Mesendoderm (in vitro differentiated cells): ENCODE measurements around the gene RTRAF.

ENCODE experiments used
- DNase-seq: peaks from one replicate; pipeline ENCODE4 v3.0.0; 2013
- H2AK5ac ChIP-seq: 2 replicates; pipeline ENCODE4 v1.6.1; 2013; ENCODE audit warnings: low read length, inconsistent platforms
- H2BK120ac ChIP-seq: 2 replicates; pipeline ENCODE4 v1.6.1; 2013; ENCODE audit warnings: low read depth, mild to moderate bottlenecking, low read length, moderate library complexity, mixed read lengths
- H2BK15ac ChIP-seq: replicated peaks from 2 replicates; pipeline ENCODE4 v1.6.1; 2013; ENCODE audit warnings: low read depth, mild to moderate bottlenecking, moderate library complexity
- H2BK5ac ChIP-seq: 2 replicates; pipeline ENCODE4 v1.6.1; 2013; ENCODE audit warnings: low read length, inconsistent platforms
- H3K18ac ChIP-seq: 2 replicates; pipeline ENCODE4 v1.6.1; 2013; ENCODE audit warnings: mild to moderate bottlenecking, low read length, mixed read lengths
- H3K23ac ChIP-seq: one replicate; pipeline ENCODE4 v1.6.1; 2013; ENCODE audit warnings: low read length
- H3K27ac ChIP-seq: 2 replicates; pipeline ENCODE4 v1.5.1; 2013; ENCODE audit warnings: low read depth, mild to moderate bottlenecking, inconsistent platforms, low read length, moderate library complexity
- H3K27me3 ChIP-seq: 2 replicates; pipeline ENCODE4 v1.6.1; 2013; ENCODE audit warnings: low read length, control low read depth, mild to moderate bottlenecking, inconsistent platforms; ENCODE audit not compliant: insufficient read depth, poor library complexity
- H3K36me3 ChIP-seq: 2 replicates; pipeline ENCODE4 v1.6.1; 2013; ENCODE audit warnings: low read length, inconsistent platforms; ENCODE audit not compliant: control insufficient read depth, insufficient read depth
- H3K4ac ChIP-seq: one replicate; pipeline ENCODE4 v1.6.1; 2013; ENCODE audit warnings: low read depth, mild to moderate bottlenecking, low read length, moderate library complexity
- H3K4me1 ChIP-seq: 2 replicates; pipeline ENCODE4 v1.6.1; 2013; ENCODE audit warnings: low read depth, low read length, inconsistent platforms; ENCODE audit not compliant: control insufficient read depth
- H3K4me2 ChIP-seq: 2 replicates; pipeline ENCODE4 v1.6.1; 2013; ENCODE audit warnings: low read length
- H3K4me3 ChIP-seq: 2 replicates; pipeline ENCODE4 v1.5.1; 2013; ENCODE audit warnings: mild to moderate bottlenecking, low read length
- H3K56ac ChIP-seq: one replicate; pipeline ENCODE4 v1.6.1; 2013; ENCODE audit warnings: low read length
- H3K79me1 ChIP-seq: 2 replicates; pipeline ENCODE4 v1.6.1; 2013; ENCODE audit warnings: low read length, inconsistent platforms
- H3K79me2 ChIP-seq: 2 replicates; pipeline ENCODE4 v1.6.1; 2013; ENCODE audit warnings: mild to moderate bottlenecking, low read length; ENCODE audit not compliant: control insufficient read depth, insufficient read depth
- H3K9ac ChIP-seq: 2 replicates; pipeline ENCODE4 v1.6.1; 2013; ENCODE audit warnings: low read length, inconsistent platforms
- H4K5ac ChIP-seq: one replicate; pipeline ENCODE4 v1.6.1; 2013; ENCODE audit warnings: low read length
- H4K8ac ChIP-seq: one replicate; pipeline ENCODE4 v1.6.1; 2013; ENCODE audit warnings: low read depth, mild to moderate bottlenecking, control low read depth, low read length, moderate library complexity
- WGBS: extraction: QIAGEN DNeasy Blood & Tissue Kit; methylation state at CpG from one replicate; pipeline ENCODE4 v1.1.7; 2013; ENCODE audit warnings: low lambda C conversion rate, missing lambda C conversion rate; ENCODE audit not compliant: insufficient coverage; ENCODE audit errors: extremely low coverage; 5-methylcytosine and 5-hydroxymethylcytosine counted together

The RTRAF gene

GRCh38 chr14:52052288-52052943, 63.1 kb downstream of the RTRAF start:
- H3K27me3 ChIP-seq = no peaks in the 10 kb centered on the region
- no peak overlapping the region for H2BK120ac ChIP-seq
- H3K79me2 ChIP-seq = no peaks in the 10 kb centered on the region
- no peak overlapping the region for H3K23ac ChIP-seq
- no CpG with 5 or more reads among the region's 7 CpGs for WGBS
- no peaks in the 10 kb centered on the region for H3K36me3 ChIP-seq
- no peak overlapping the region for H3K4me3 ChIP-seq
- no peak overlapping the region for H2BK5ac ChIP-seq
- no peak overlapping the region for H3K18ac ChIP-seq
- H4K5ac ChIP-seq = no peak overlapping the region
- no peak overlapping the region for H2BK15ac ChIP-seq
- no peaks in the 10 kb centered on the region for H3K79me1 ChIP-seq
- H3K27ac ChIP-seq = no peak overlapping the region
- DNase-seq = no peak
- H3K4me1 ChIP-seq = no peaks in the 10 kb centered on the region
- H2AK5ac ChIP-seq = no peak overlapping the region
- H3K9ac ChIP-seq = no peak overlapping the region
- H3K4me2 ChIP-seq = no peak overlapping the region
- no peak overlapping the region for H3K4ac ChIP-seq
- no peak overlapping the region for H4K8ac ChIP-seq
- no peak overlapping the region for H3K56ac ChIP-seq

GRCh38 chr14:52053044-52053443, 63.7 kb downstream of the RTRAF start:
- Histone ChIP-seq H3K27me3 (no peaks in the 10 kb centered on the region), H3K27ac (no peak overlapping the region), H3K79me1 (no peaks in the 10 kb centered on the region), H3K56ac (no peak overlapping the region), H2BK15ac (no peak overlapping the region), H3K4me3 (no peak overlapping the region), H3K79me2 (no peaks in the 10 kb centered on the region), H3K36me3 (no peaks in the 10 kb centered on the region), H4K5ac (no peak overlapping the region), H3K4me1 (no peaks in the 10 kb centered on the region), H2BK5ac (no peak overlapping the region), H3K4me2 (no peak overlapping the region), H3K18ac (no peak overlapping the region), H4K8ac (no peak overlapping the region), H3K23ac (no peak overlapping the region), H3K9ac (no peak overlapping the region), H2BK120ac (no peak overlapping the region), H2AK5ac (no peak overlapping the region), H3K4ac (no peak overlapping the region)
- no peak for DNase-seq
- no CpG with 5 or more reads among the region's 5 CpGs for WGBS

GRCh38 chr14:52054678-52055077, 65.3 kb downstream of the RTRAF start:
- Histone ChIP-seq H2BK120ac (no peak overlapping the region), H3K79me1 (no peaks in the 10 kb centered on the region), H2BK5ac (no peak overlapping the region), H2BK15ac (no peak overlapping the region), H3K27ac (no peak overlapping the region), H3K9ac (no peak overlapping the region), H3K4me3 (no peak overlapping the region), H3K27me3 (no peaks in the 10 kb centered on the region), H3K18ac (no peak overlapping the region), H2AK5ac (no peak overlapping the region), H3K56ac (no peak overlapping the region), H3K4me1 (no peaks in the 10 kb centered on the region), H3K36me3 (no peaks in the 10 kb centered on the region), H3K4me2 (no peak overlapping the region), H3K23ac (no peak overlapping the region), H3K4ac (no peak overlapping the region), H3K79me2 (no peaks in the 10 kb centered on the region), H4K8ac (no peak overlapping the region), H4K5ac (no peak overlapping the region)
- WGBS = no CpG with 5 or more reads among the region's 1 CpG
- DNase-seq = no peak

DNA sequence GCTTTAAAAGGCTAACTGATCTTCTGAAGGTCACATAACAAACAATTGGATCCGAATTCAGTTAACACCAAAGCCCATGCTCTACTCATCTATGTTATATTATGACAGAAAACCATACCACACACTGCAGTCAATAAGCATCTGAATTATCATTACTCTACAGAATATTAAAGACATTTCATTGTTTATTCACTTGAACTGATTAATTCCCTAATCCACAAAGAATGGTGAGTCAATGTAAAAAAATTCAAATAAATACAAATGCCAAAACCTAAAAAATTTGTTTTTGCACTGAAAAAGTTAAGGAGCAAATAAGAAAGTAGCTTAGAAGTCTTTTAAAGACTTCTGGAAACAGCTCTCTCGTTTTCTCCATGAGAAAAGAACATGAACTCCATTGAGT, 65.8 kb downstream of the RTRAF start:
- Histone ChIP-seq H2BK15ac (no peak overlapping the region), H3K79me2 (no peaks in the 10 kb centered on the region), H3K4me3 (no peak overlapping the region), H3K9ac (no peak overlapping the region), H3K23ac (no peak overlapping the region), H3K27me3 (no peaks in the 10 kb centered on the region), H3K4ac (no peak overlapping the region), H3K4me1 (no peaks in the 10 kb centered on the region), H4K5ac (no peak overlapping the region), H2BK120ac (no peak overlapping the region), H3K56ac (no peak overlapping the region), H2AK5ac (no peak overlapping the region), H3K79me1 (no peaks in the 10 kb centered on the region), H3K36me3 (no peaks in the 10 kb centered on the region), H3K27ac (no peak overlapping the region), H4K8ac (no peak overlapping the region), H3K4me2 (no peak overlapping the region), H2BK5ac (no peak overlapping the region), H3K18ac (no peak overlapping the region)
- WGBS = no CpG with 5 or more reads among the region's 2 CpGs
- no peak for DNase-seq

DNA sequence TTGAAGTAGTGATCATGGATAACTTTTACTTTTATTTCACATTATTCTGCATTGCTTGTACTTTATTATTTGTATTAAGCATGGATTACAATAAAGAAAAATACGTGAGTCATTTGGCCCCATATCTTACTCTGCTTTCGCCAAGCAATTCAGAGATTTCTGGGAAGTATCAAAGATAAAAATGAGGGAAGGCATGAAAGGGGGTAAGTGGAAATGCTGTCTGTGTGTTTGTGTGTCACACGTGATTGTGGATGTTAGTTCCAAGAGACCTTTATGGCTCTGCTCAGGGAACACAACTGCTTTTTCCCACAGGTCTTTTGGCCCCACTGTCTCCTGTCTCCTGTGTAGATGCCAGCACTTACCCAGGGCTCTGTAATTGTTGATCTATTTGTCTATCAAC, 69.0 kb downstream of the RTRAF start:
- no peaks in the 10 kb centered on the region for H3K27me3 ChIP-seq
- H3K4me3 ChIP-seq = no peak overlapping the region
- no peak overlapping the region for H2AK5ac ChIP-seq
- H3K4me1 ChIP-seq = no peaks in the 10 kb centered on the region
- no peak overlapping the region for H3K9ac ChIP-seq
- H3K36me3 ChIP-seq = no peaks in the 10 kb centered on the region
- no peak overlapping the region for H3K27ac ChIP-seq
- H3K23ac ChIP-seq = no peak overlapping the region
- DNase-seq = no peak
- H2BK15ac ChIP-seq = no peak overlapping the region
- WGBS = no CpG with 5 or more reads among the region's 3 CpGs
- no peak overlapping the region for H3K4me2 ChIP-seq
- no peaks in the 10 kb centered on the region for H3K79me2 ChIP-seq
- H3K4ac ChIP-seq = no peak overlapping the region
- H2BK120ac ChIP-seq = no peak overlapping the region
- H3K56ac ChIP-seq = no peak overlapping the region
- H3K18ac ChIP-seq = no peak overlapping the region
- H3K79me1 ChIP-seq = no peaks in the 10 kb centered on the region
- no peak overlapping the region for H4K8ac ChIP-seq
- H4K5ac ChIP-seq = no peak overlapping the region
- no peak overlapping the region for H2BK5ac ChIP-seq

DNA sequence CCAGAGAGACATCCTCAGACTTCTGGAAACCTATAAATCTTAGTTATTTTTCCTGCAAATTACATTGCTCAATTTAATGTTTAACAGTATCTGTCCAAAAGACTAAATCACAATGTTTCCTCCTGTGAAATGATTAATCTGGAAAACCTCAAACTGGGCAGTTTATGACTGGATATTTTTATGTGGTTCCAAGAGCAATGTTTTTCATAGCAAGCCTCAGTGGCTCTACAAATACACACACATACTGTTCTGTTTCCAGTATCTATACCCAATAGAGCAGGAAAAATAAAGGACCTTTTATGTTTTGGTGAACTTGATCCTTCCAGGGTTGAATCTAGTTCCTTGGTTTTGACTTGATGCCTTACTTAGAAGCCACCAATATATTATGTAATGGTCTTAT, 70.3 kb downstream of the RTRAF start:
- Histone ChIP-seq H3K4me2 (no peak overlapping the region), H3K4me1 (no peaks in the 10 kb centered on the region), H3K79me2 (no peaks in the 10 kb centered on the region), H3K9ac (no peak overlapping the region), H2BK120ac (no peak overlapping the region), H3K4me3 (no peak overlapping the region), H4K5ac (no peak overlapping the region), H2BK5ac (no peak overlapping the region), H3K27me3 (no peaks in the 10 kb centered on the region), H2AK5ac (no peak overlapping the region), H3K4ac (no peak overlapping the region), H3K27ac (no peak overlapping the region), H3K18ac (no peak overlapping the region), H3K36me3 (no peaks in the 10 kb centered on the region), H4K8ac (no peak overlapping the region), H3K79me1 (no peaks in the 10 kb centered on the region), H2BK15ac (no peak overlapping the region), H3K23ac (no peak overlapping the region), H3K56ac (no peak overlapping the region)
- no peak for DNase-seq
